A549 (cell line): Measurements from ENCODE around the gene ZC3HAV1. TPM values are rescaled to one million over a fixed set of nuclear protein-coding genes. Genes with fewer than 3 reads are reported as not detected.

Source experiments
- ATAC-seq, 2 experiments: fragments of 200-7000 bp in 1 of 2; fragments of >200 bp in 1 of 2; cut with Nextera tagmentation in 1 of 2; cut with Tn5 transposase in 1 of 2; 3 replicates each; pipeline versions ENCODE4 v1.8.0 to v1.9.1; 2018 to 2020; ENCODE audit warnings: mild to moderate bottlenecking in 1 of 2, moderate library complexity in 1 of 2
- CTCF ChIA-PET: fragments of 300-600 bp; sonication (Branson Sonifier 250); formaldehyde crosslinking; extraction: SDS; loops from one replicate; lab custom pipeline; 2021; ENCODE audit warnings: antibody characterized with exemption, inconsistent platforms; lab: Yijun Ruan, JAX
- POLR2A ChIA-PET: fragments of 350-600 bp; formaldehyde crosslinking; extraction: SDS; loops from one replicate; lab custom pipeline; 2021; ENCODE audit warnings: antibody characterized with exemption, inconsistent platforms; lab: Yijun Ruan, JAX
- DNase-seq, 2 experiments: peaks; one replicate each; pipeline versions ENCODE4 v3.0.0 to v3.0.0-alpha.2; 2011 to 2016; ENCODE audit warnings: low read depth in 1 of 2, low spot score in 1 of 2
- FAIRE-seq: peaks from 2 replicates; lab custom pipeline; 2011; peaks lifted over from hg19 to GRCh38; lab: Jason Lieb, UNC
- H3K27ac ChIP-seq, 2 experiments: fragments of >200 bp; sonication (Bioruptor Twin); formaldehyde crosslinking; 3 replicates each; pipeline ENCODE4 v1.5.1; 2016 to 2017
- H3K4me1 ChIP-seq: fragments of >200 bp; sonication (Bioruptor Twin); formaldehyde crosslinking; 3 replicates; pipeline ENCODE4 v1.6.1; 2016
- H3K4me2 ChIP-seq: fragments of >200 bp; sonication (Bioruptor Twin); formaldehyde crosslinking; 3 replicates; pipeline ENCODE4 v1.6.1; 2016
- H3K4me3 ChIP-seq: fragments of >200 bp; sonication (Bioruptor Twin); formaldehyde crosslinking; 3 replicates; pipeline ENCODE4 v1.5.1; 2016
- H3K9me3 ChIP-seq: fragments of >200 bp; sonication (Bioruptor Twin); formaldehyde crosslinking; 3 replicates; pipeline ENCODE4 v1.6.1; 2016
- ATOH8 ChIP-seq: fragments of 250-450 bp; sonication (Bioruptor Pico); IDR thresholded peaks from 2 replicates; pipeline ENCODE4 v1.5.0; 2020; ENCODE audit warnings: low read depth, mild to moderate bottlenecking, moderate library complexity
- CEBPB ChIP-seq, 2 experiments: fragments of >200 bp in 1 of 2; sonication (Bioruptor Twin) in 1 of 2; formaldehyde crosslinking in 1 of 2; IDR thresholded peaks; 2 replicates each; pipeline ENCODE4 v1.6.1; 2012 to 2016
- CTCF ChIP-seq: fragments of >200 bp; sonication (Bioruptor Twin); formaldehyde crosslinking; IDR thresholded peaks from 3 replicates; pipeline ENCODE4 v1.5.1; 2016
- ELK1 ChIP-seq: fragments of 150-350 bp; IDR thresholded peaks from 2 replicates; pipeline ENCODE4 v1.6.1; 2014; ENCODE audit warnings: low read depth, mild to moderate bottlenecking, low read length
- EP300 ChIP-seq, 2 experiments: fragments of >200 bp; sonication (Bioruptor Twin); formaldehyde crosslinking; IDR thresholded peaks; 2 replicates in 1 of 2; 3 replicates in 1 of 2; pipeline ENCODE4 v1.6.1; 2016 to 2017
- FOSB ChIP-seq: fragments of 250-450 bp; sonication (Bioruptor Pico); IDR thresholded peaks from 2 replicates; pipeline ENCODE4 v1.5.0; 2020; ENCODE audit warnings: mild to moderate bottlenecking, moderate library complexity
- FOXS1 ChIP-seq: fragments of 250-450 bp; sonication (Bioruptor Pico); IDR thresholded peaks from 2 replicates; pipeline ENCODE4 v1.5.0; 2020; ENCODE audit warnings: mild to moderate bottlenecking, moderate library complexity
- HOXA7 ChIP-seq: fragments of 250-450 bp; sonication (Bioruptor Pico); IDR thresholded peaks from 2 replicates; pipeline ENCODE4 v1.5.0; 2020; ENCODE audit warnings: mild to moderate bottlenecking, moderate library complexity
- HOXB5 ChIP-seq: fragments of 250-450 bp; sonication (Bioruptor Pico); IDR thresholded peaks from 2 replicates; pipeline ENCODE4 v1.5.0; 2020; ENCODE audit warnings: mild to moderate bottlenecking, moderate library complexity
- JUN ChIP-seq, 2 experiments: fragments of >200 bp; sonication (Bioruptor Twin); formaldehyde crosslinking; IDR thresholded peaks; 2 replicates in 1 of 2; 3 replicates in 1 of 2; pipeline ENCODE4 v1.6.1; 2016 to 2017
- JUNB ChIP-seq: fragments of >200 bp; sonication (Bioruptor Twin); formaldehyde crosslinking; IDR thresholded peaks from 2 replicates; pipeline ENCODE4 v1.6.1; 2016
- MAX ChIP-seq: IDR thresholded peaks from 2 replicates; pipeline ENCODE4 v1.6.1; 2012
- NFE2L2 ChIP-seq: fragments of 150-350 bp; conservative IDR thresholded peaks from 2 replicates; pipeline ENCODE4 v1.6.1; 2014; ENCODE audit warnings: low read length
- NPAS2 ChIP-seq: fragments of 250-450 bp; sonication (Bioruptor Pico); IDR thresholded peaks from 2 replicates; pipeline ENCODE4 v1.8.0; 2022; ENCODE audit warnings: mild to moderate bottlenecking, moderate library complexity, borderline replicate concordance
- POLR2AphosphoS2 ChIP-seq: conservative IDR thresholded peaks from 2 replicates; pipeline ENCODE4 v1.6.1; 2012; ENCODE audit warnings: low read length, improper control_type of control experiment, inconsistent platforms
- RAD21 ChIP-seq, 2 experiments: fragments of >200 bp in 1 of 2; sonication (Bioruptor Twin) in 1 of 2; formaldehyde crosslinking in 1 of 2; IDR thresholded peaks in 1 of 2; conservative IDR thresholded peaks in 1 of 2; 2 replicates in 1 of 2; 3 replicates in 1 of 2; pipeline ENCODE4 v1.6.1; 2012 to 2018; ENCODE audit warnings: inconsistent platforms in 1 of 2
- RCOR1 ChIP-seq: fragments of 150-350 bp; IDR thresholded peaks from 2 replicates; pipeline ENCODE4 v1.6.1; 2014; ENCODE audit warnings: antibody characterized with exemption, low read length, low read depth
- SMC3 ChIP-seq: fragments of >200 bp; sonication (Bioruptor Twin); formaldehyde crosslinking; IDR thresholded peaks from 3 replicates; pipeline ENCODE4 v1.6.1; 2018; ENCODE audit warnings: inconsistent platforms
- TP53 ChIP-seq: fragments of 250-450 bp; sonication (Bioruptor Pico); IDR thresholded peaks from 2 replicates; pipeline ENCODE4 v1.5.0; 2021; ENCODE audit warnings: mild to moderate bottlenecking, moderate library complexity
- ZSCAN20 ChIP-seq: fragments of 250-450 bp; sonication (Bioruptor Pico); IDR thresholded peaks from 2 replicates; pipeline ENCODE4 v1.8.0; 2022; ENCODE audit warnings: mild to moderate bottlenecking, moderate library complexity
- WGBS: methylation state at CpG from one replicate; pipeline ENCODE4 v1.1.6; 2017; ENCODE audit errors: missing lambda C conversion rate; 5-methylcytosine and 5-hydroxymethylcytosine counted together
- polyA plus RNA-seq, 4 experiments: library from polyadenylated mRNA; depleted of rRNA in 3 of 4; stranded (reverse); fragments of >200 nt; fragmentation: RNase III in 1 of 4; extraction: RNeasy Plus Mini Kit Qiagen cat#74134 plus additional on column Dnase treatment in 1 of 4; gene quantifications; 2 replicates in 3 of 4; 3 replicates in 1 of 4; pipeline ENCODE4 v1.2.3, GENCODE V29; 2011 to 2017
- TF ChIP-seq, protein P1 (sequence below): fragments of 450-650 bp; IDR thresholded peaks from 2 replicates; pipeline ENCODE4 v1.6.1; 2014; ENCODE audit warnings: antibody characterized with exemption

ZC3HAV1 gene
- polyA plus RNA-seq, 2 of the 4 experiments (the other 2 are of a cell fraction), result 22.2 to 32.1 TPM

- no peak overlapping the region for H3K4me2 ChIP-seq
- no peaks in the 10 kb centered on the region for H3K9me3 ChIP-seq
- WGBS, result 85% methylated on average over 4 of the region's 4 CpGs
- no peak for FAIRE-seq
- POLR2A ChIA-PET, result interaction anchor here (1.6 kb wide), 1 partner anchor 9 kb away, joined by 4 read pairs; a partner anchor contains a TSS
- H3K27ac ChIP-seq, result no peak overlapping the region
- CTCF ChIA-PET, result interaction anchor here (0.9 to 1.5 kb wide), 2 partner anchors 9 to 13 kb away, joined by 3 to 6 read pairs; a partner anchor contains a TSS
- no peak for DNase-seq
- H3K4me1 ChIP-seq, result peaks cover 9% of the 10 kb centered on the region; the same call in 2 of the 3 replicates
- ATAC-seq, result no peak
- no peak for TF ChIP-seq EP300 (IDR thresholded peaks at IDR 0.05)
- no peak for TF ChIP-seq MAX
- no peak for TF ChIP-seq TP53 (CRISPR knock-in tag)
- TF ChIP-seq SMC3, result no peak
- no peak for TF ChIP-seq JUNB
- TF ChIP-seq JUN (IDR thresholded peaks at IDR 0.05), result no peak
- TF ChIP-seq FOSB (CRISPR knock-in tag), result no peak
- TF ChIP-seq CEBPB (IDR thresholded peaks at IDR 0.05), result no peak
- TF ChIP-seq, all 56 proteins: peak for 0
- H3K4me3 ChIP-seq, result no peak overlapping the region
Observed at GRCh38 chr7:139124084-139124914, 14.8 kb upstream of the ZC3HAV1 start.

DNA sequence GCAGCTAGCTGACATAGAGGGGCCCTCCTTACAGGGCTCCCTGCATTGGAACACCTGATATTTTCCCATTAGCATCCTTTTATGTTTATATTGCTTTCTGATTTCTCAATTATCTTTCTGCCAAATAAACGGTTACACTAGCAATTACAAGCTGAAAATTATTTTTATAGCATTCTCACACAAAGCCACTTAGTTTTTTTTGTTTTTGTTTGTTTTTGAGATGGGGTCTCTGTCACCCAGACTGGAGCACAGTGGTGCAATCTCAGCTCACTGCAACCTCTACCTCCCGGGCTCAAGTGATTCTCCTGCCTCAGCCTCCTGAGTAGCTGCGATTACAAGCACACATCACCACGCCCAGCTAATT is 9.9 kb upstream of the ZC3HAV1 start:
- no peaks in the 10 kb centered on the region for H3K9me3 ChIP-seq
- H3K4me3 ChIP-seq, result no peak overlapping the region
- FAIRE-seq (no peak), ATAC-seq (no peak), DNase-seq (no peak)
- H3K27ac ChIP-seq, result no peak overlapping the region
- H3K4me2 ChIP-seq, result no peak overlapping the region
- 91% methylated on average over 4 of the region's 4 CpGs for WGBS
- TF ChIP-seq ELK1 (no peak), NPAS2 (no peak), ZSCAN20 (CRISPR knock-in tag) (no peak), POLR2AphosphoS2 (no peak), ATOH8 (CRISPR knock-in tag) (no peak), HOXA7 (CRISPR knock-in tag) (no peak), NFE2L2 (no peak), SMC3 (no peak), CTCF (no peak), RCOR1 (no peak), FOXS1 (CRISPR knock-in tag) (no peak), HOXB5 (CRISPR knock-in tag) (no peak), RAD21 (conservative IDR thresholded peaks at IDR 0.05 in 1 of 2, IDR thresholded peaks at IDR 0.05 in 1 of 2) (no peak)
- TF ChIP-seq, protein P1, sequence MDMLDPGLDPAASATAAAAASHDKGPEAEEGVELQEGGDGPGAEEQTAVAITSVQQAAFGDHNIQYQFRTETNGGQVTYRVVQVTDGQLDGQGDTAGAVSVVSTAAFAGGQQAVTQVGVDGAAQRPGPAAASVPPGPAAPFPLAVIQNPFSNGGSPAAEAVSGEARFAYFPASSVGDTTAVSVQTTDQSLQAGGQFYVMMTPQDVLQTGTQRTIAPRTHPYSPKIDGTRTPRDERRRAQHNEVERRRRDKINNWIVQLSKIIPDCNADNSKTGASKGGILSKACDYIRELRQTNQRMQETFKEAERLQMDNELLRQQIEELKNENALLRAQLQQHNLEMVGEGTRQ, result no peak
- ChIA-PET CTCF (interaction anchor here (1.2 to 2.8 kb wide), 2 partner anchors 8 to 15 kb away, joined by 3 to 10 read pairs; no protein-coding TSS in a partner anchor), POLR2A (interaction anchor here (0.6 kb wide), 1 partner anchor 25 kb away, joined by 3 read pairs; no protein-coding TSS in a partner anchor)
- H3K4me1 ChIP-seq, result peaks cover 28% of the 10 kb centered on the region
